IMR-90 (cell line): ENCODE measurements around the gene COL23A1. TPM values are rescaled to one million over a fixed set of nuclear protein-coding genes. Genes with fewer than 3 reads are reported as not detected.
"Not testable (repeated sequence)": the region's sequence is repeated elsewhere in the genome, so short reads cannot be mapped to it uniquely, and the experiment has no call there.

ENCODE experiments used
- ATAC-seq: fragments of 200-7000 bp; cut with Tn5 transposase; 2 replicates; pipeline ENCODE4 v1.9.1; 2020; ENCODE audit warnings: low read depth, mild to moderate bottlenecking, moderate library complexity
- BruUV-seq: library from RNA; stranded (reverse); fragments of 400-500 nt; replicated peaks from 2 replicates; lab custom pipeline; 2021; lab: Mats Ljungman, UMichigan
- CTCF ChIA-PET: fragments of 300-600 bp; formaldehyde crosslinking; extraction: SDS; loops from one replicate; lab custom pipeline; 2021; ENCODE audit warnings: antibody characterized with exemption; lab: Yijun Ruan, JAX
- POLR2A ChIA-PET: fragments of 300-600 bp; sonication (Branson Sonifier 250); formaldehyde crosslinking; loops from one replicate; lab custom pipeline; 2022; ENCODE audit warnings: antibody characterized with exemption; ENCODE audit not compliant: unreplicated experiment; lab: Charles Lee
- DNase-seq: peaks from one replicate; pipeline ENCODE4 v3.0.0; 2013
- H2AFZ ChIP-seq: replicated peaks from 2 replicates; pipeline ENCODE3; 2013; ENCODE audit warnings: low read length, mild to moderate bottlenecking; ENCODE audit not compliant: poor library complexity
- H2AK5ac ChIP-seq: 2 replicates; pipeline ENCODE4 v1.6.1; 2013; ENCODE audit warnings: low read depth, low read length, inconsistent platforms
- H2AK9ac ChIP-seq: replicated peaks from 2 replicates; pipeline ENCODE3; 2013; ENCODE audit warnings: mild to moderate bottlenecking, low read depth, low read length, moderate library complexity; ENCODE audit not compliant: poor library complexity
- H2BK120ac ChIP-seq: 2 replicates; pipeline ENCODE4 v1.6.1; 2013; ENCODE audit warnings: low read depth, low read length, inconsistent platforms
- H2BK15ac ChIP-seq: 3 replicates; pipeline ENCODE4 v1.6.1; 2013; ENCODE audit warnings: low read depth, low read length, inconsistent platforms
- H2BK20ac ChIP-seq: 2 replicates; pipeline ENCODE4 v1.6.1; 2013; ENCODE audit warnings: low read depth, mild to moderate bottlenecking, inconsistent platforms, low read length, moderate library complexity
- H2BK5ac ChIP-seq: 2 replicates; pipeline ENCODE4 v1.6.1; 2013; ENCODE audit warnings: mild to moderate bottlenecking, low read depth, low read length, inconsistent platforms; ENCODE audit not compliant: poor library complexity, severe bottlenecking
- H3K14ac ChIP-seq: replicated peaks from 2 replicates; pipeline ENCODE4 v1.6.1; 2013; ENCODE audit warnings: low read depth, low read length, inconsistent platforms
- H3K18ac ChIP-seq: 2 replicates; pipeline ENCODE4 v1.6.1; 2013; ENCODE audit warnings: low read depth, low read length, control low read depth
- H3K23ac ChIP-seq: 2 replicates; pipeline ENCODE4 v1.6.1; 2013; ENCODE audit warnings: low read depth, low read length, inconsistent platforms
- H3K27ac ChIP-seq: 2 replicates; pipeline ENCODE4 v1.5.1; 2013; ENCODE audit warnings: mild to moderate bottlenecking, control low read depth, low read length; ENCODE audit not compliant: insufficient read depth
- H3K27me3 ChIP-seq: 2 replicates; pipeline ENCODE4 v1.6.1; 2013; ENCODE audit warnings: low read length; ENCODE audit not compliant: control insufficient read depth, insufficient read depth
- H3K36me3 ChIP-seq: 2 replicates; pipeline ENCODE4 v1.6.1; 2013; ENCODE audit warnings: low read length, mixed read lengths; ENCODE audit not compliant: control insufficient read depth, insufficient read depth
- H3K4ac ChIP-seq: 2 replicates; pipeline ENCODE4 v1.6.1; 2013; ENCODE audit warnings: low read depth, low read length, inconsistent platforms
- H3K4me1 ChIP-seq: 2 replicates; pipeline ENCODE4 v1.6.1; 2013; ENCODE audit warnings: low read length, mixed read lengths; ENCODE audit not compliant: control insufficient read depth, insufficient read depth
- H3K4me2 ChIP-seq: 2 replicates; pipeline ENCODE4 v1.6.1; 2013; ENCODE audit warnings: low read depth, mild to moderate bottlenecking, control low read depth, low read length, moderate library complexity
- H3K4me3 ChIP-seq: 2 replicates; pipeline ENCODE4 v1.5.1; 2013; ENCODE audit warnings: low read depth, mild to moderate bottlenecking, control low read depth, low read length, moderate library complexity; ENCODE audit not compliant: insufficient read depth
- H3K56ac ChIP-seq: 2 replicates; pipeline ENCODE4 v1.6.1; 2013; ENCODE audit warnings: low read length, inconsistent platforms; ENCODE audit not compliant: insufficient read depth; ENCODE audit errors: extremely low read depth
- H3K79me1 ChIP-seq, 2 experiments: 2 replicates each; pipeline ENCODE4 v1.6.1; 2013; ENCODE audit warnings: low read length in 2 of 2, inconsistent platforms in 1 of 2, low read depth in 1 of 2
- H3K9ac ChIP-seq: 2 replicates; pipeline ENCODE4 v1.6.1; 2013; ENCODE audit warnings: low read depth, low read length, control low read depth
- H3K9me1 ChIP-seq: 2 replicates; pipeline ENCODE4 v1.6.1; 2013; ENCODE audit warnings: low read length, inconsistent platforms; ENCODE audit not compliant: insufficient read depth
- H3K9me3 ChIP-seq: 2 replicates; pipeline ENCODE4 v1.6.1; 2013; ENCODE audit warnings: low read length; ENCODE audit not compliant: control insufficient read depth, insufficient read depth
- H4K20me1 ChIP-seq: 2 replicates; pipeline ENCODE4 v1.6.1; 2013; ENCODE audit warnings: low read length, inconsistent platforms; ENCODE audit not compliant: insufficient read depth
- H4K5ac ChIP-seq: 2 replicates; pipeline ENCODE4 v1.6.1; 2013; ENCODE audit warnings: mild to moderate bottlenecking, low read depth, low read length, control low read depth
- H4K8ac ChIP-seq, 2 experiments: 2 replicates each; pipeline ENCODE4 v1.6.1; 2013; ENCODE audit warnings: low read depth in 2 of 2, low read length in 2 of 2, control low read depth in 1 of 2, inconsistent platforms in 1 of 2
- H4K91ac ChIP-seq: 2 replicates; pipeline ENCODE4 v1.6.1; 2013; ENCODE audit warnings: low read depth, low read length, inconsistent platforms; ENCODE audit not compliant: insufficient read depth
- WGBS, 2 experiments: methylation state at CpG; one replicate each; pipeline versions ENCODE4 v1.1.5 to v1.1.7; 2013; ENCODE audit warnings: missing lambda C conversion rate in 2 of 2; ENCODE audit not compliant: insufficient read length in 1 of 2; ENCODE audit errors: extremely low coverage in 2 of 2; 5-methylcytosine and 5-hydroxymethylcytosine counted together
- dilution Hi-C: fragments of 300-500 bp; cut with HindIII; formaldehyde crosslinking; loops from one replicate; pipeline ENCODE4 v1.14.3; 2018; ENCODE audit warnings: low sequenced_read_pairs; ENCODE audit not compliant: unreplicated experiment
- in situ Hi-C: fragments of 300-500 bp; cut with MboI; formaldehyde crosslinking; loops from 3 replicates; pipeline ENCODE4 v1.14.3; 2019; ENCODE audit warnings: low sequenced_read_pairs, inconsistent platforms, mixed read lengths
- intact Hi-C: fragments of 100-400 bp; cut with micrococcal nuclease; formaldehyde crosslinking; loops from 2 replicates; pipeline ENCODE4 v1.10.0; 2022
- polyA plus RNA-seq, 3 experiments: library from polyadenylated mRNA; depleted of rRNA; stranded (reverse); fragments of >200 nt; gene quantifications; 2 replicates each; pipeline ENCODE4 v1.2.3, GENCODE V29; 2012; ENCODE audit warnings: low replicate concordance in 1 of 3
- total RNA-seq: library from RNA; depleted of rRNA; stranded (reverse); fragments of >200 nt; gene quantifications from 2 replicates; pipeline ENCODE4 v1.2.3, GENCODE V29; 2012

Gene COL23A1
- total and polyA plus RNA-seq, 2 of the 4 experiments (the other 2 are of a cell fraction), result not detected

- H4K8ac ChIP-seq, H3K27ac ChIP-seq, in situ Hi-C loops, ATAC-seq, H3K4ac ChIP-seq, H2BK5ac ChIP-seq, H2BK15ac ChIP-seq, DNase-seq, H2AFZ ChIP-seq, H3K23ac ChIP-seq, H3K4me3 ChIP-seq, dilution Hi-C loops, H3K36me3 ChIP-seq, H3K14ac ChIP-seq, H3K9me3 ChIP-seq, intact Hi-C loops, H3K9me1 ChIP-seq, H3K9ac ChIP-seq, H4K20me1 ChIP-seq, POLR2A ChIA-PET, H4K91ac ChIP-seq, H2BK120ac ChIP-seq, CTCF ChIA-PET, H3K18ac ChIP-seq, H4K5ac ChIP-seq, H2AK5ac ChIP-seq, H3K4me1 ChIP-seq, H3K56ac ChIP-seq, H2BK20ac ChIP-seq, H3K79me1 ChIP-seq, H3K27me3 ChIP-seq, H3K4me2 ChIP-seq, BruUV-seq, H2AK9ac ChIP-seq: not testable (repeated sequence)
- no CpG with 5 or more reads among the region's 16 CpGs for WGBS, 2 experiments
These were observed 350.4 kb downstream of the COL23A1 start for GRCh38 chr5:178239626-178240301.
